HG03103 (cell line): ENCODE results near the gene TTC28.
"Not testable (repeated sequence)": the region's sequence is repeated elsewhere in the genome, so short reads cannot be mapped to it uniquely, and the experiment has no call there.

ENCODE experiments used
- ATAC-seq: cut with Tn5 transposase; IDR thresholded peaks from one replicate; pipeline ENCODE4 v1.9.1; 2021; ENCODE audit warnings: low read depth; ENCODE audit not compliant: unreplicated experiment

Gene TTC28

GRCh38 chr22:28171712-28172111 is 507.9 kb downstream of the TTC28 start:
- no peak for ATAC-seq

GRCh38 chr22:28171115-28171514 is 508.5 kb downstream of the TTC28 start:
- ATAC-seq, result no peak

GRCh38 chr22:28169314-28169713 is 510.3 kb downstream of the TTC28 start:
- not testable (repeated sequence) for ATAC-seq

GRCh38 chr22:28155808-28156207 is 523.8 kb downstream of the TTC28 start:
- ATAC-seq, result no peak

- no peak for ATAC-seq
Measured at GRCh38 chr22:28154861-28155260, 524.8 kb downstream of the TTC28 start.

- ATAC-seq, result no peak
Measured at GRCh38 chr22:28151151-28151816, 528.4 kb downstream of the TTC28 start.

GRCh38 chr22:28148816-28149465 is 530.7 kb downstream of the TTC28 start:
- ATAC-seq, result no peak

- no peak for ATAC-seq
Measured at GRCh38 chr22:28147401-28147800, 532.2 kb downstream of the TTC28 start.

GRCh38 chr22:28146401-28147314 is 533.0 kb downstream of the TTC28 start:
- ATAC-seq, result no peak

GRCh38 chr22:28143961-28144745 is 535.5 kb downstream of the TTC28 start:
- no peak for ATAC-seq

GRCh38 chr22:28143241-28143865 is 536.3 kb downstream of the TTC28 start:
- ATAC-seq, result no peak

GRCh38 chr22:28142361-28142961 is 537.2 kb downstream of the TTC28 start:
- no peak for ATAC-seq

- ATAC-seq, result no peak
Measured at GRCh38 chr22:28141614-28142013, 538.0 kb downstream of the TTC28 start.

- no peak for ATAC-seq
Measured at GRCh38 chr22:28139961-28140360, 539.7 kb downstream of the TTC28 start.

GRCh38 chr22:28139516-28139915 is 540.1 kb downstream of the TTC28 start:
- no peak for ATAC-seq

- no peak for ATAC-seq
Measured at GRCh38 chr22:28137036-28137435, 542.6 kb downstream of the TTC28 start.

GRCh38 chr22:28132466-28132865 is 547.2 kb downstream of the TTC28 start:
- ATAC-seq, result no peak

- no peak for ATAC-seq
Measured at GRCh38 chr22:28129319-28129962, 550.2 kb downstream of the TTC28 start.

- no peak for ATAC-seq
Measured at GRCh38 chr22:28128827-28129226, 550.8 kb downstream of the TTC28 start.
